Measurements from ENCODE around the gene LMAN2. TPM values are rescaled to one million over a fixed set of nuclear protein-coding genes. Genes with fewer than 3 reads are reported as not detected.

Gene LMAN2
- total RNA-seq, 1 experiment from 2014 or later: 128 TPM

- Histone ChIP-seq H3K79me2 (ENCODE audit: insufficient read depth, low read length) (no peaks in the 10 kb centered on the region), H3K27me3 (ENCODE audit: insufficient read depth, low read length) (no peaks in the 10 kb centered on the region), H3K4me1 (ENCODE audit: control insufficient read depth in 1 of 2, insufficient read depth in 2 of 2, low read length in 2 of 2) (peaks cover 3 to 11% of the 10 kb centered on the region in 2 experiments), H3K9me2 (ENCODE audit: insufficient read depth) (no peaks in the 10 kb centered on the region), H3K4me2 (ENCODE audit: low read length) (no peak overlapping the region), H3K9ac (ENCODE audit: low read length) (no peak overlapping the region), H2AFZ (ENCODE audit: low read depth, low read length, poor library complexity, severe bottlenecking) (no peak overlapping the region), H3K36me3 (ENCODE audit: control insufficient read depth in 1 of 2, insufficient read depth in 2 of 2, low read length in 2 of 2) (no peaks in the 10 kb centered on the region), H3K9me3 (ENCODE audit: control insufficient read depth in 1 of 2, insufficient read depth in 1 of 2, low read depth in 1 of 2, low read length in 2 of 2) (no peaks in the 10 kb centered on the region), H3K4me3 (replicated peaks in 1 of 2; ENCODE audit: low read depth in 1 of 2, low read length in 2 of 2) (no peak overlapping the region), H4K20me1 (ENCODE audit: insufficient read depth) (no peaks in the 10 kb centered on the region), H3K27ac (ENCODE audit: low read depth, low read length) (no peak overlapping the region)
- POLR2A ChIA-PET: no interaction called here
- TF ChIP-seq CBX3 (IDR thresholded peaks at IDR 0.05; ENCODE audit: low read depth): no peak
- RAD21 ChIA-PET (ENCODE audit: low non-redundant PET in 1 of 2, low total read pairs in 2 of 2, uncharacterized antibody in 2 of 2, unreplicated experiment in 2 of 2): no interaction called here
- CTCF ChIA-PET: no interaction called here
- DNase-seq (ENCODE audit: low read depth, low spot score): no peak
- intact Hi-C loops (cut with micrococcal nuclease): no loop called here
- no peak for ATAC-seq
- no TSS peak for BruUV-seq (replicated peaks)
Observed at GRCh38 chr5:177396807-177397206, 45.3 kb upstream of the LMAN2 start.

GRCh38 chr5:177396078-177396477 lies 44.6 kb upstream of the LMAN2 start:
- no peak for DNase-seq (ENCODE audit: low read depth, low spot score)
- intact Hi-C loops (cut with micrococcal nuclease): no loop called here
- BruUV-seq (replicated peaks): no TSS peak
- no peak overlapping the region for H2AFZ ChIP-seq (ENCODE audit: low read depth, low read length, poor library complexity, severe bottlenecking)
- H3K79me2 ChIP-seq (ENCODE audit: insufficient read depth, low read length): no peaks in the 10 kb centered on the region
- H3K36me3 ChIP-seq (ENCODE audit: control insufficient read depth in 1 of 2, insufficient read depth in 2 of 2, low read length in 2 of 2): no peaks in the 10 kb centered on the region
- H3K9me3 ChIP-seq (ENCODE audit: control insufficient read depth in 1 of 2, insufficient read depth in 1 of 2, low read depth in 1 of 2, low read length in 2 of 2): no peaks in the 10 kb centered on the region
- H3K9ac ChIP-seq (ENCODE audit: low read length): no peak overlapping the region
- no peaks in the 10 kb centered on the region for H3K9me2 ChIP-seq (ENCODE audit: insufficient read depth)
- RAD21 ChIA-PET (ENCODE audit: low non-redundant PET in 1 of 2, low total read pairs in 2 of 2, uncharacterized antibody in 2 of 2, unreplicated experiment in 2 of 2): no interaction called here
- TF ChIP-seq ELF1 (IDR thresholded peaks at IDR 0.05; ENCODE audit: borderline replicate concordance, low read depth) (no peak), EZH2 (IDR thresholded peaks at IDR 0.05) (no peak), CTCF (IDR thresholded peaks at IDR 0.05 in 2 of 3, conservative IDR thresholded peaks at IDR 0.05 in 1 of 3; ENCODE audit: borderline replicate concordance in 1 of 3, insufficient read depth in 1 of 3, low read depth in 2 of 3, low read length in 2 of 3) (no peak), SIN3A (IDR thresholded peaks at IDR 0.05; ENCODE audit: low read depth) (no peak), ZFX (IDR thresholded peaks at IDR 0.05) (no peak)
- H3K4me2 ChIP-seq (ENCODE audit: low read length): no peak overlapping the region
- no peak overlapping the region for H3K27ac ChIP-seq (ENCODE audit: low read depth, low read length)
- POLR2A ChIA-PET: no interaction called here
- H3K27me3 ChIP-seq (ENCODE audit: insufficient read depth, low read length): no peaks in the 10 kb centered on the region
- no peak for ATAC-seq
- H3K4me1 ChIP-seq (ENCODE audit: control insufficient read depth in 1 of 2, insufficient read depth in 2 of 2, low read length in 2 of 2): peaks cover 0 to 12% of the 10 kb centered on the region in 2 experiments; a peak in 1 of 4 replicates
- no peak overlapping the region for H3K4me3 ChIP-seq (replicated peaks in 1 of 2; ENCODE audit: low read depth in 1 of 2, low read length in 2 of 2)
- CTCF ChIA-PET: no interaction called here
- H4K20me1 ChIP-seq (ENCODE audit: insufficient read depth): no peaks in the 10 kb centered on the region
